ENCODE results near the gene TEX35.

The TEX35 gene

GRCh38 chr1:178521241-178521640, 8.3 kb downstream of the TEX35 start:
- DNase-seq, result no peak

- DNase-seq, result no peak
Measured at GRCh38 chr1:178527117-178527516, 14.2 kb downstream of the TEX35 start.

- DNase-seq, result no peak
Measured at GRCh38 chr1:178528228-178528952, 15.5 kb downstream of the TEX35 start.

- no peak for DNase-seq
Measured at GRCh38 chr1:178528953-178529335, 16.0 kb downstream of the TEX35 start.

GRCh38 chr1:178529364-178530036, 16.6 kb downstream of the TEX35 start:
- DNase-seq, result no peak

GRCh38 chr1:178530037-178530402, 17.1 kb downstream of the TEX35 start:
- DNase-seq, result no peak

GRCh38 chr1:178530502-178530901, 17.6 kb downstream of the TEX35 start:
- no peak for DNase-seq

- no peak for DNase-seq
Measured at GRCh38 chr1:178531887-178532286, 19.0 kb downstream of the TEX35 start.

GRCh38 chr1:178532392-178532791, 19.5 kb downstream of the TEX35 start:
- peak; percentile 85 for DNase-seq

- no peak for DNase-seq
Measured at GRCh38 chr1:178533121-178533946, 20.4 kb downstream of the TEX35 start.

- no peak for DNase-seq
Measured at GRCh38 chr1:178534137-178534868, 21.4 kb downstream of the TEX35 start.

- no peak for DNase-seq
Measured at GRCh38 chr1:178536329-178536728, 23.4 kb downstream of the TEX35 start.

GRCh38 chr1:178536844-178537371, 24.0 kb downstream of the TEX35 start:
- no peak for DNase-seq

- DNase-seq, result no peak
Measured at GRCh38 chr1:178537382-178538090, 24.6 kb downstream of the TEX35 start.

GRCh38 chr1:178538192-178538916, 25.4 kb downstream of the TEX35 start:
- no peak for DNase-seq

- DNase-seq, result no peak
Measured at GRCh38 chr1:178539291-178539690, 26.4 kb downstream of the TEX35 start.

GRCh38 chr1:178540204-178540603, 27.3 kb downstream of the TEX35 start:
- peak; percentile 24 for DNase-seq

- no peak for DNase-seq
Measured at GRCh38 chr1:178540646-178541045, 27.7 kb downstream of the TEX35 start.

GRCh38 chr1:178541379-178541778, 28.5 kb downstream of the TEX35 start:
- no peak for DNase-seq

- DNase-seq, result peak; percentile 85
Measured at GRCh38 chr1:178541829-178542553, 29.1 kb downstream of the TEX35 start.
